ENCODE results near the gene KCNMA1. TPM values are rescaled to one million over a fixed set of nuclear protein-coding genes. Genes with fewer than 3 reads are reported as not detected.
"Not testable (repeated sequence)": the region's sequence is repeated elsewhere in the genome, so short reads cannot be mapped to it uniquely, and the experiment has no call there.

KCNMA1 gene
- total and polyA plus RNA-seq, 9 of the 15 experiments (the other 6 are each of a cell fraction or from before 2014, with no cell fraction given): 0.01 to 0.95 (median 0.15) TPM; not detected in 4

DNA sequence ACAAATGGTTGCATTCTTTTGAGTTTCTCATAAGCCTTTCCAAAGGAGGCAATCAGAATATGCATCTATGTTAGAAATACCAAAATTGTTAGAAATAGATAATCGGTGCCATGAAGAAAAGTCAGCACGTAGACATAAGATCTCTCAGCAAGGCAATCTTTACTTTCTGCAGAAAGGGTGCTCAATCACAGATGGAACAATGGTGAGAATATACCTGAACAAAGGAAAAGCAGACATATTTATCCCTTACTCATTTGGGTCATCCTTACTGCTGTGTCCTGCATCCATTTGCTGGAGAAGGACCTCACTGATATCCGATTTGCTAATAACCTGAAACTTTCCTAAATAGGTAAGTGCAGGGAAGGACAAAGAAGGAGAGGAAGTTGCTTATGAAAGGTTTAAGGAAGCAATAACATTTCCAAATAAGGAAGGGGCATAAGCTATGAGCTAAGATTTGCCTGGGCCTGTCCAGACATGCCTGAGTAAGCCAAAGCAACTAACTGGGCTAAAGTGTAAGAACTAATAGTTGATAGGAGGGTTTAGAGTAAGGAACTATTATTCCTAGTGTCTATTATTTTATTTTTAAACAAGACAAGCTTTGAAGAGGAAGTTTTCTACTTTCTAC is 21.6 kb upstream of the KCNMA1 start:
- DNase-seq (ENCODE audit: extremely low read depth in 1 of 4, low spot score in 3 of 4); H3K4me1 ChIP-seq (replicated peaks in 1 of 2; ENCODE audit: control insufficient read depth in 2 of 2, insufficient read depth in 2 of 2, low read length in 2 of 2); H2AFZ ChIP-seq (ENCODE audit: low read depth, low read length); BruUV-seq (replicated peaks); H3K27ac ChIP-seq (ENCODE audit: extremely low read depth, low read depth, low read length); H3K4me2 ChIP-seq (ENCODE audit: insufficient read depth, low read length); intact Hi-C loops (cut with micrococcal nuclease); H3K36me3 ChIP-seq (ENCODE audit: control insufficient read depth, insufficient read depth, low read length); CTCF ChIA-PET (ENCODE audit: low intra/inter-chr PET ratio); H3K4me3 ChIP-seq; in situ Hi-C loops (cut with MboI); POLR2A ChIA-PET; H4K20me1 ChIP-seq (replicated peaks; ENCODE audit: control insufficient read depth, insufficient read depth, low read length); FAIRE-seq; H3K9me1 ChIP-seq (ENCODE audit: control insufficient read depth, insufficient read depth, low read length); H3K79me2 ChIP-seq (ENCODE audit: control insufficient read depth, insufficient read depth, low read length); H3K9me3 ChIP-seq (replicated peaks; ENCODE audit: control insufficient read depth, insufficient read depth, low read depth, low read length); ATAC-seq; H3K9ac ChIP-seq (ENCODE audit: insufficient read depth in 1 of 2, low read depth in 2 of 2, low read length in 2 of 2): not testable (repeated sequence)
- peaks cover 5 to 13% of the 10 kb centered on the region in 2 experiments; a peak in 4 of 5 replicates for H3K27me3 ChIP-seq (ENCODE audit: control insufficient read depth in 2 of 2, insufficient read depth in 2 of 2, low read length in 2 of 2)
- TF ChIP-seq ZNF561 (CRISPR knock-in tag; conservative IDR thresholded peaks at IDR 0.05): peak; percentile 74; the same call in 1 of the 2 replicates
- WGBS (ENCODE audit: insufficient coverage, low coverage, missing lambda C conversion rate): 1% methylated on average over 3 of the region's 3 CpGs

DNA sequence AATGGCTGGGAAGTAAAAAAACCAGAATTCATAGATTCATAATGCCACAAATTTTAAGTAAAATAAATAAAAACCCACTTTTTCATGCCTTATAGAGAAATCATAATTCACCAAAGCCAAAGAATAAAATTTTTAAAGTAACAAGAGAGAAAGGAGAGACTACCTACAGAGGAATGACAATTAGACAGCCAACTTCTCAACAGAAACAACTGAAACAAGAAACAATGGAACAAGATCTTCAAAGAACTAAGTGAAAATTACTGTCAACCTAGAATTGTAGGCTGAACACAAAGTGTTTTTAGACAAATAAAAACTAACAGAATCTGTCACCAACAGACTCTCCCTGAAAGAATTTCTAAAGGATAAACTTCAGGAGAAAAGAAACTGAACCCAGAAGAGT is 15.6 kb upstream of the KCNMA1 start:
- Histone ChIP-seq H3K4me2 (ENCODE audit: insufficient read depth, low read length) (no peak overlapping the region), H3K79me2 (ENCODE audit: control insufficient read depth, insufficient read depth, low read length) (no peaks in the 10 kb centered on the region), H3K4me3 (no peak overlapping the region), H4K20me1 (replicated peaks; ENCODE audit: control insufficient read depth, insufficient read depth, low read length) (no peaks in the 10 kb centered on the region), H3K36me3 (ENCODE audit: control insufficient read depth, insufficient read depth, low read length) (no peaks in the 10 kb centered on the region), H3K9me1 (ENCODE audit: control insufficient read depth, insufficient read depth, low read length) (no peaks in the 10 kb centered on the region), H3K9ac (ENCODE audit: insufficient read depth in 1 of 2, low read depth in 2 of 2, low read length in 2 of 2) (no peak overlapping the region), H3K27me3 (ENCODE audit: control insufficient read depth in 2 of 2, insufficient read depth in 2 of 2, low read length in 2 of 2) (no peaks in the 10 kb centered on the region), H2AFZ (ENCODE audit: low read depth, low read length) (no peak overlapping the region), H3K27ac (ENCODE audit: extremely low read depth, low read depth, low read length) (no peak overlapping the region), H3K9me3 (replicated peaks; ENCODE audit: control insufficient read depth, insufficient read depth, low read depth, low read length) (no peaks in the 10 kb centered on the region), H3K4me1 (replicated peaks in 1 of 2; ENCODE audit: control insufficient read depth in 2 of 2, insufficient read depth in 2 of 2, low read length in 2 of 2) (no peaks in the 10 kb centered on the region; a peak in 1 of 5 replicates)
- intact Hi-C loops (cut with micrococcal nuclease): no loop called here
- DNase-seq (ENCODE audit: extremely low read depth in 1 of 4, low spot score in 3 of 4) (no peak), ATAC-seq (no peak), FAIRE-seq (no peak)
- no TSS peak for BruUV-seq (replicated peaks)
- in situ Hi-C loops (cut with MboI): no loop called here
- ChIA-PET POLR2A (no interaction called here), CTCF (ENCODE audit: low intra/inter-chr PET ratio) (no interaction called here)
- TF ChIP-seq, protein P1, sequence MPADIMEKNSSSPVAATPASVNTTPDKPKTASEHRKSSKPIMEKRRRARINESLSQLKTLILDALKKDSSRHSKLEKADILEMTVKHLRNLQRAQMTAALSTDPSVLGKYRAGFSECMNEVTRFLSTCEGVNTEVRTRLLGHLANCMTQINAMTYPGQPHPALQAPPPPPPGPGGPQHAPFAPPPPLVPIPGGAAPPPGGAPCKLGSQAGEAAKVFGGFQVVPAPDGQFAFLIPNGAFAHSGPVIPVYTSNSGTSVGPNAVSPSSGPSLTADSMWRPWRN (IDR thresholded peaks at IDR 0.05; ENCODE audit: low read depth): no peak
- TF ChIP-seq RUNX1 (IDR thresholded peaks at IDR 0.05; ENCODE audit: low read depth) (no peak), ZNF77 (CRISPR knock-in tag; IDR thresholded peaks at IDR 0.05) (no peak), MCM2 (IDR thresholded peaks at IDR 0.05; ENCODE audit: low read depth) (no peak), SP2 (IDR thresholded peaks at IDR 0.05; ENCODE audit: extremely low read depth, low read depth, low read length, poor library complexity, severe bottlenecking) (no peak), ZNF239 (CRISPR knock-in tag; IDR thresholded peaks at IDR 0.05) (no peak), FOXK2 (conservative IDR thresholded peaks at IDR 0.05 in 1 of 2, IDR thresholded peaks at IDR 0.05 in 1 of 2; ENCODE audit: low read depth in 2 of 2) (no peak), CBX5 (IDR thresholded peaks at IDR 0.05; ENCODE audit: borderline replicate concordance, low read depth) (peak; percentile 60; the same call in 1 of the 2 replicates), CBX3 (IDR thresholded peaks at IDR 0.05; ENCODE audit: borderline replicate concordance in 1 of 2, low read length in 2 of 2) (peak in 1 of 2 experiments; percentile 68; a peak in 2 of 3 replicates), CHD1 (IDR thresholded peaks at IDR 0.05; ENCODE audit: low read length) (no peak)
- TF ChIP-seq, protein P2, sequence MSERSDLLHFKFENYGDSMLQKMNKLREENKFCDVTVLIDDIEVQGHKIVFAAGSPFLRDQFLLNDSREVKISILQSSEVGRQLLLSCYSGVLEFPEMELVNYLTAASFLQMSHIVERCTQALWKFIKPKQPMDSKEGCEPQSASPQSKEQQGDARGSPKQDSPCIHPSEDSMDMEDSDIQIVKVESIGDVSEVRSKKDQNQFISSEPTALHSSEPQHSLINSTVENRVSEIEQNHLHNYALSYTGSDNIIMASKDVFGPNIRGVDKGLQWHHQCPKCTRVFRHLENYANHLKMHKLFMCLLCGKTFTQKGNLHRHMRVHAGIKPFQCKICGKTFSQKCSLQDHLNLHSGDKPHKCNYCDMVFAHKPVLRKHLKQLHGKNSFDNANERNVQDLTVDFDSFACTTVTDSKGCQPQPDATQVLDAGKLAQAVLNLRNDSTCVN (CRISPR knock-in tag; IDR thresholded peaks at IDR 0.05): no peak
- TF ChIP-seq, protein P3, sequence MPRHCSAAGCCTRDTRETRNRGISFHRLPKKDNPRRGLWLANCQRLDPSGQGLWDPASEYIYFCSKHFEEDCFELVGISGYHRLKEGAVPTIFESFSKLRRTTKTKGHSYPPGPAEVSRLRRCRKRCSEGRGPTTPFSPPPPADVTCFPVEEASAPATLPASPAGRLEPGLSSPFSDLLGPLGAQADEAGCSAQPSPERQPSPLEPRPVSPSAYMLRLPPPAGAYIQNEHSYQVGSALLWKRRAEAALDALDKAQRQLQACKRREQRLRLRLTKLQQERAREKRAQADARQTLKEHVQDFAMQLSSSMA (CRISPR knock-in tag; IDR thresholded peaks at IDR 0.05): no peak
